GM18909 (cell line): Measurements from ENCODE around the gene MRPL22.
"Not testable (repeated sequence)": the region's sequence is repeated elsewhere in the genome, so short reads cannot be mapped to it uniquely, and the experiment has no call there.

Experiments
- ATAC-seq: cut with Tn5 transposase; IDR thresholded peaks from one replicate; pipeline ENCODE4 v1.9.1; 2021; ENCODE audit warnings: mild to moderate bottlenecking; ENCODE audit not compliant: unreplicated experiment, poor library complexity

The MRPL22 gene

DNA sequence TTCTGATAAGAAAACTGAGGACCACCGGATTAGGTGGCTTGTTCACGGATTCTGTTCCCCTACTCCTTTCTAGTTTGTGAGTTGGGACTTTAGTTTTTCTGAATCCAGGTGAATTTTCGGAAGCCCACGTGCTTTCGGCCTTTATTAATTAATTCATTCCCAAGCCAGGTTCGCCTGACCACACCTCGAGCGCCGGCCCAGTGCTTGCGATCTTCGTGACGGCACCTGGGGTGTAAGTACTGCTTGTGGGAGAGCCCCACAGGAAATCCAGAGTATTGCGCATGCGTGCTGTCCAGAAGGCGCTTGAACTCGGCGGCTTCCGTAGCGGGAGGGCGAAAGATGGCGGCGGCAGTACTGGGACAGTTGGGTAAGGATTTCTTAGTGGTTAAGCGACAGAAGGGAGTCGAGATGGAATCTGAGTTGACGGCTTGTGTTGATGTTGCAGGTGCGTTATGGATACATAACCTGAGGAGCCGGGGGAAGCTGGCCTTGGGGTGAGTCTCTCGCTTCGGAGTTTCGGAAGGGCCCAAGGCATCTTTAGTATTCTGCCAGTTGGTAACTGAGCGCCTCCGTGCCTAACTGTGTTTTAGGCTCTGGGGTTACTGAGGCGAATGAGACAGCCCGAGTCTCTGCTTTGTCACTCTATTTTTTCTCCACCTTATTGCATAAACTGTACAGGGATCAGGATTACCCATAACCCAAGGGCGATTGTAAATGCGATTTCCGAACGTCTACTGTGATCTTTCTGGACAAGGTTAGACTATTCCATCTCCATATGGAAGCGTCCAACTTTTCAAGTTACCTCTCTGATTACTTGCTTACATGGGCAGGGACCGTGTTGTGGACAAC, at the start of gene MRPL22:
MRPL22 (plus strand) TSS at position 302 of the 849 bp plus-strand sequence; CDS start at position 340, 38 bp downstream.
- ATAC-seq, result peak; percentile 51

DNA sequence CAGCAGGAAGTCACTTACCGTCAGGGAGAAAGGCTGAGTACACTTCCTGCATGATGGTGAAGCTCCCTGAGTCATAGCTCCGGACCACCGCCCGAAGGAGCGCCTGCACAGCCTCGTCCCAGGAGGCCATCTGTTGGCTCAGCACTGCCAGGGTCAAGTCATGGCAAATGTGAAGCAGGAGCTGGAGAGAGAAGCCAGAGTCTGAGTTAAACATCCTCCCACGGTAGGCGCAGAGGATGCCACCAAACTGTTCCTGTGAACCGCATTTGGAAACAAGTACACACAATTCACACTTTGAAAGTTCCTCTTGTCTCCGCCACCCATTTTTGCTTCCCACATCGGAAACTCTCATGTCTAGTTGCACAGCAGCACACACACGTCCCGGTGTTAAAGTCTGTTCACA, 48.5 kb upstream of the MRPL22 start:
- ATAC-seq, result no peak

DNA sequence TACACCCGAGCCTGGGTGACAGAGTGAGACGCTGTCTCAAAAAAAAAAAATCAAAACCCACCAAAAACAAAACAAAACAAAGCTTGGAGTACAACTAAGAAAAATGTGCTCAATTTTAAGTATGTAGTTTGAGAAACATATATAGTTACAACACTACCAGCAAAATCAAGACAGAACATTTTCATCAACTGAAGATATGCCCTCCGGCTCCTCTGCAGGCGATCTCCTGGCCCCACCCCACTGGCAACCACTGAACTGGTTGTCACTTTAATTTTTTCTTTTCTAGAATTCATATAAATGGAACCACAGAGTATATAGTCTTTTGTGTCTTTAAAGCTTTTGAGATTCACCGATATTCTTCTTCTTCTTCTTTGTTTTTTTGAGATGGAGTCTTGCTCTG, 47.5 kb upstream of the MRPL22 start:
- ATAC-seq, result no peak

DNA sequence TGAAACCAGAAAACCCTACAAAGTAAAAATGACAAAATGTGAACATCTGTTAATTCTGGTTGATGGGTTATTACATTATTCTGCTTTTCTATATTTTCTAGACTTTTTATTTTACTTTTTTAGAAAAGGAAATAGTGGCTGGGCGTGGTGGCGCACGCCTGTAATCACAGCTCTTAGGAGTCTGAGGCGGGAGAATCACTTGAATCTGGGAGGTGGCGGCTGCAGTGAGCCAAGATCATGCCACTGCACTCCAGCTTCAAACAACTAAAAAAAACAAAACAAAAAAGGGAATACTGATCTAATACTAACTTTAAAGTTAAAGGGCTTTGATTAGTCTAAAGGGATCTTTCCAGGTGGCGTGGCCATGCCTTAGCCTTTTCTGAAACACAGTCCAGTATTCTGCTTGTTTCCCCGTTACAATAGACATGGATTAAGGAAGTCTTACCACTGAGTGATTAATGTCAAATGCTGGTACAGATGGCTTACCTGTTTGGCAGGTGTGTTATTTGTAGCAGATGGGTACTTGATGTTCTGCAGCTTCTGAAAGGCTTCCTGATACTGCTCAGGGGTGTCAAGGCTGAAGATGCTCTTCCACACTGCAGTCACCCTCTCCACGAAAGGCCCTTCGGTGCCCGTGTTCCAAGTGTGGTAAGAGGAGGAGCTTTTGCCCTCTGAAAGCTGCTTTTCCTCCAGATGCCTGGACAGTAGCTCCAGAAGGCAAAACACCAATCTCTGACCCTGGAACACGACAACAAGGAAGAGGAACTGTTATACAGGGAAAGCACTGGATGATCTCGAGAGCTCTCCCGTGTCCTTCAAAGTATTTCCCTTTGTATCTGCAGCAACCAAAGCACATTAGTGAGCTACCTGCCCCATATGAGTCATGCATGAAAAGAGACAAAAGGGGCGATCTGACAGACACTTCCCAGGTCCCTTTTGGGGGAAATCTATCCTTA, 45.0 kb upstream of the MRPL22 start:
- ATAC-seq, result no peak

DNA sequence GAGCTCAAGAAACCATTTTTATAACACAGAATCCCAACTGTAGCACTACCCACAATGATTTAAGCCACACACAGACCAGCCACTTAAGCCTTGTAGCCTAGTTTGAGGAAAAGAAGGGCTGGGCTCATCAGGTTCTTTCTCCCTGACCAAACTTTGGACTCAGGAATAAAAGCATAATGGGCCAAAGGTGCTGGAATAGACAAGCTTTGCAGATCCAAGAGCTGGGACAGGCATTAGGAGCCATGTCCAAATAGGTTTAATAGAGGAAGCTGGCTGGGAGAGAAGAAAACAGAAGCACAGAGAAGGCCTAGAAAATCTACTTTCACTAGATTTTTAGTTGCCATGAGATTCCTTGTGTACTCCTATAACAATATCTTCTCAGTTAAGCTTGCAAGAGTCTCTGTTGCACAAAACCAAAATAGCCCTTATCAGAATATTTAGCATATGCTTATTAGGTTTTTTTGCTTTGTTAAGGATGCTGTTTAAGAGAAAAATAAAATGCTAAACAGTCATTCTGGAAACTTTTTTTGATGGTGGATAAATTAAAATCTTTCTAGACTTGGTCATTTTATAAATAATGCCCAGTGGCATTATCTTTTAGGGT, 44.2 kb upstream of the MRPL22 start:
- ATAC-seq, result no peak

DNA sequence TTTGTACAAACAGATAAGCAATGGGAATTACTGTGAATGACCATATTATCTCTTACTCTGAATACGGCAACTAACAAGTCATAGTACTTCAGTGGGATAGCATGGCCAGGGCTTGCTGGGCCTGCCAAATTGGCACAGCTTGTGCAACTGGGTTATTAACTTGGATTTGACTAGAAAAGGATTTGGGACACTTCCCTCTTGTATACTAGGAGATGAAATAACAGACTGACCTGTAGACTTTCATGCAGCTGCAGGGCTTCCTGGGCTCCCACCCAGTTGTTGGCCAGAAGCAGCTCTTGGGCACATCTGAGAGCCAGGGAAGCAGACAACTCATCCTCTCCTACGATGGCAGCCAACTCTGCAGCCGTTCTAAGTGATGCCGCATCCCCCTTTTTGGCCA, 42.7 kb upstream of the MRPL22 start:
- ATAC-seq, result no peak

DNA sequence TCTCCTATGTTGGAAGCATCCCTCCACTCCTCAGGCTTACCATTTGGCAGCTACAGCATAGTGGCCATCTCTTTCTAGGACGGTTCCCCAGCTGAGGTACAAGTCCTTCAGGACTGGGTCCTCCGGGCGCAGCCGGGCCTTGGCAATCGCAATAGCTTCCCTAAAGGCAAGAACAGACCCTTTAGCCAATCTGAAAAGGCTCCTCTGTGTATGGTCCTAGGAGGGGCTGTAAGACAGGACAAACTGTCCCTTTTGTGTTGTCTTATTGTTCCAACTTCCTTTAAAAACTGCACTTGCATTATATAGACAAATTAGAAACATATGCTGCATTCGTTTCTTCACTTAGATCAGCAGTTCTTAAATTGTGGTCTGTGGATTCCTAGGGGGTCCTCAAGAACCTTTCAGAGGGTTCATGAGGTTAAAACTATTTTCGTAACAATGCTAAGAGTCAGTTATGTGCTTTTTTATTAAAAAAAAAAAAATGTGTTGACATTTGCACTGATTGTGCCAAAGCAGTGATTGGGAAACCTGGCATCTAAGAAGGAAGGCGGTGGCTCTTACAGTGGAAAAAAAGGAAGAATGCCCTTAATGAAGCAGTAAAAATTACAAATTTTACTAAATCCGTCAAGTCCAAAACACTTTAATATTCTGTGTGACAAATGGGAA, 41.6 kb upstream of the MRPL22 start:
- ATAC-seq, result no peak

DNA sequence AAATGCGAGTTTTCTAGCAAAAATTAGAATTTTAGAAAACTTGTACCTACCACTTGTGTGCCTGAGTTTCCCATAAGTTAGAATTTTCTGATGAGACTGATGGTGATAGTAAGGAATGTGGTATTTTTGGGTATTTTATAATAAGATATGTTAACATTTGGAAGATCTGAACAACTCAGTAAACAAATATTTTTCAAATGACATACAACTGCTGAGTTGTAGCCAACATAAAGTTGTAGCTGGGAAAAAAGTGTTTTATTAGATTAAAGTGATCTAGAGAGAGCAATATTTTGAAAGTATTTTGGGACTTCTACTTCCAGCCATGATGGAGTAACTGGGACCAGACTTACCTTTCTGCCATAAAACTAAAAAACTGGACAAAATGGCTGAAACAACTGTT, 40.8 kb upstream of the MRPL22 start:
- ATAC-seq, result no peak

DNA sequence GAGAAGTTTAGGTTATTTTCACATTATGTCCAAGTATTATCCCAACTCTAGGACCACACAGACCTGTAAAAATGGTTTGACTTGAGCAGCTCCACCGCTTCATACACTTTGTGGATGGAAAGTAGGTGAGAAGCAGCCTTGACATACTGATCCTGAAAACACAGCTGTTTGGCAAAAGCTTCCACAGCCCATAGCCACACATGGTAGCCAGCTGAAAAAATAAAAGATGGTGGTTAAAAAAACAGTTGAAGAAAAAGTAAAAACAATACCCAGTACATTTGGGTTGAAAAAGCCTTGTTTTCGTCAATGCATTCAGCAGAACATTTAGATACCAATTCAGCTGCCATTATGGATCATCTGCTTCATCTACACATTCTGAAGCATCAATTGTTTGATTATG, 39.6 kb upstream of the MRPL22 start:
- no peak for ATAC-seq

DNA sequence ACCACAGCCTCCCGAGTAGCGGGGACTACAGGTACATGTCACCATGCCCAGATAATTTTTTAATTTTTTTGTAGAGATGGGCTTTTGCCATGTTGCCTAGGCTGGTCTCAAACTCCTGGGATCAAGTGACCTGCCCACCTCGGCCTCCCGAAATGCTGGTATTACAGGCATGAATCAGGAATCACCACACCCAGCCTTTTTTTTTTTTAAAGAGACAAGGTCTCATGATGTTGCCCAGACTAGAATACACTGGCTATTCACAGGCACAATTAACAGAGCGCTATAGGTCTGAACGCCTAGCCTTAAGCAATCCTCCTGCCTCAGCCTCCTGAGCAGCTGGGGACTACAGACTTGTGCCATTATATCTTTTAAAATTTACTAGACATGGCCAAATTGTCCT, 39.0 kb upstream of the MRPL22 start:
- no peak for ATAC-seq

DNA sequence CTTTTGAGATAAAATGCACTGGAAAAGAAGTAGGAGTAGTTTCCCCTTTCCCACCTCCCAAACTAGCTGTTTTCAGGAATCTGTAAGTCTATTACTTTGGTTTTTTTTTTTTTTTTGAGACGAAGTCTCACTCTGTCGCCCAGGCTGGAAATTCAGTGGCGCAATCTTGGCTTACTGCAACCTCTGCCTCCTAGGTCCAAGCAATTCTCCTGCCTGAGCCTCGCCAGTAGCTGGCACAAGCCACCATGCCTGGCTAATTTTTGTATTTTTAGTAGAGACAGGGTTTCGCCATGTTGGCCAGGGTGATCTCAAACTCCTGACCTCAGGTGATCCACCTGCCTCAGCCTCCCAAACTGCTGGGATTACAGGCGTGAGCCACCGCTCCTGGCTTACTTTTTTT, 35.3 kb upstream of the MRPL22 start:
- ATAC-seq, result not testable (repeated sequence)

DNA sequence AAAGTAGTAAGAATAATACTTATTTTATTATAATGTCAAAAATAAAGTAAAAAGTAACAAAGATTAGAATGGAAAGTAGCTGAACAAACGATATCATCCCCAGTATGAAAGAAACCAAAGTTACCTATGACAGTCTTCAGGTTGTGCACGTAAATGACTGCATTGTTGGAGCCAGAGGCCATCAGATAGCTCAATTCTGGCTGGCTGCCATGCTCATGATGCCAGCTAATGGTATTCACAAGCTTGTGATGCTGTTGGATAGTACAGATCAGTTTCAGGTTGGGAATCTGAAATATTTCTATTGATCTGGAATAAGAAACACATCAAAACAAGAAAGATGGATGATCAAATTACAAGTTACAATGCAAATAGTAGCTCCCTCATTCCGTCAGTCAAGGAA, 24.0 kb upstream of the MRPL22 start:
- ATAC-seq, result no peak

DNA sequence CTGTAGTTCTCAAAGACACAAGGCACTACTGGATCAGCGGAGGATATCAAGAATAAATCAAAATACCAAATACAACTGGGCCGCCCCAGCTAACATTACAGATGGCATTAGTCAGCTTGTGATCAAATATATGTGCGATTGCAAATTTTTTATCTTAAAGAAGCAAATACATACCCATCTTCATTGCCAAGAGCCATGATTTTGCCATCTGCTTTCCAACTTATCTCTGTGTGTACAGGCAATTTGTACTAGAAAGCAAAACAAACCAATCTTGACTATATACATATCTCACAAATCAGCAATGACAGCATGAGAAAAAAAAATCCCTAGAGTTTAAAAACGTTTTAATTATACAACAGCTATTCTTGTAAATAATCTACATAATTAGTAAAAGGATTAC, 23.1 kb upstream of the MRPL22 start:
- no peak for ATAC-seq

DNA sequence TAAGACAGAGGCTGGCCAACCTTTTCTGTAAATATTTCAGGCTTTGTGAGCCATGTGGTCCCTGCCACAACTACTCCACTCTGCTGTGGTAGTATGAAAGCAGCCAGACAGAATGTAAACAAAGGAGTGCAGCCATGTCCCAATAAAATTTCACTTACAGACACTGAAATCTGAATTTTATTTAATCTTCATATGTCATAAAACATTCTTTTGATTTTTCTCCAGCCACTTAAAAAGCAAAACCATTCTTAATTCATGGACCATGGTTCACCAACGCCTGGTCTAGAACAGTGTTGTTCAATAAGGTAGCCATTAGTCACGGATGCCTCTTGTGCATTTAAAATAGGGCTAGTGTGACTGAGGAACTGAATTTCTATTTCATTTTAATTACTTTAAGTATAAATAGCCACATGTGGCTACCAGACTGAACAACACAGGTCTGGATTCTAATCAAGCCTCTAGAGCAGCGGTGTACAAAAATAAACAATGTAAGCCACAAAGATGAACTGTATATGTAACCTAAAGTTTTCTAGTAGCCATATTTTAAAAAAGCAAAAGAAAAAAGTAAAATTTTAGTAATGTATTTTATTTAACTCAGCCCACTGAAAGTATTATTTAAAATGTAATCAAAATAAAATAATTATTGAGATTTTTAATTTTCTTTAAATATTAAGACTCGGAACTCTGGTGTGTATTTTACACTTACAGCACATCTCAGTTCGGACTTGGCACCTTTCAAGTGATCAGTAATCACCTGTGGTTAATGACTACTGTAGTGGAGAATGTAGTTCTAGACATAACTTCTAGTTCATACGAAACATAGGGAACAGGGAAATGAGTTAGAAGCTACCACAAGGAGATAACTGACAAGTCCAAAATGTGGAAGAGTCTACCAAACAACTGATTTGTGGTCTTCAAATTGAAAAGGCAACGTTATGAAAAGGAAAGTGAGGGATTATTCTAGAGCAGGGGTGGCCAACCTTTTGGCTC, 17.1 kb upstream of the MRPL22 start:
- ATAC-seq, result no peak

DNA sequence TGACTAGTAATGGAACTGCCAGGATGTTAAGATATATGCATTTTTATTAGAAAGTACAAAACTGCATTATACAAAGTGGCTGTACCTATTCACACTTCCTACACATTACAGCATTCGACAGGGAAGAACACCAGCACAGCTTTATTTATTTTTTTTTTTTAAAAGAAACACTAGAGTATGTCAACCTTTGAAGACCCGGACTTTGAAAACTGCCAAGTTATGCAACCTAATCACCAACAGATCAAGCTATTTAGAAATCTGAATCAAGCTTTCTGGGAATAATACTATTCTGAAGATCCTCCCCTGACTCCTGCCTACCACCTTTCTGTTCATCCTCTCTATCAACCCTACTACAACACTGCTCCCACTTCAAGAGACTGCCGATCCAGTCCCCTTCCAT, 7.3 kb upstream of the MRPL22 start:
- no peak for ATAC-seq

DNA sequence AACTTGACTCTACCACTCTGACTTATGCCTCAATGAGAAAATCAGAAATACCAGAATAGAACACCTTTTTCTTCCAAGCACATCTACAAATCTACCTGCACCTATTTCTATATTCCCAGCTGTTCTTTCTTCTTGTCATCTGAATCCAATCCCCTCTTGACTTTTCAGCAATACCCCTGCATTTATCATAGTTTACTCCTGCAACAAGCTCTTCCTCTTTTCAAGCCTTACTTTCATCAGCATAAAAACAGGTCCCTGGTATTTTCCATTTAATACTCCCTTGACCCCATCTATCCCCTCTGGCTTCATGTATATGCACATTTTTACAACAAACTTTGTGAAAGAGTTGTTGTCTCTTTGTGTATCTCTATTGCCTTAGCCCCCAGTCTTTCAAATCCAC, 6.0 kb upstream of the MRPL22 start:
- ATAC-seq, result no peak

DNA sequence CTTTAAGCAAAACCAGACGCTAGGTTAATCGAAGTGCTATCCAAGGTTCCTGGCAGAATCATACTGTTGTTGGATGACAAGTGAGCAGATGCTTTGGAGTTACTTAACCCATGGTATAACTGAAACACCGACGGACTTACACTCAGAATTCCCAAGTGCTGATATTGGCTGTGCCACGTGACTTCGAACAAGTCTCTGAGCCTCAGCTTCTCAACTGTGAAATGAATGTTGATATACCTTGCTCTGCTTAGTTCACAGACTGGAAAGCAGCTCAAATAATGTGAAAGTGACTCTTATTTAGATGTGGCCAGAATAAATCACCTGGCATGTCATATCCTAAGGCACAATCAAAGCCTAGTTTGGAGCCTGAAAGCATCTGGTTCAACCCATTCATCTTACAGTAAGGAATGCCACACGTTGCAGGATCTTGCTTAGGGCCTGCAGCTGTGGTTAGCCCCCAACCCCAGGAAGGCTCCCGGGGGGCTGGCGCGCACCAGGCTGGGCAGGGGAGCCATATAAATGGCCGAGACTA, 3.6 kb upstream of the MRPL22 start:
- ATAC-seq, result no peak

DNA sequence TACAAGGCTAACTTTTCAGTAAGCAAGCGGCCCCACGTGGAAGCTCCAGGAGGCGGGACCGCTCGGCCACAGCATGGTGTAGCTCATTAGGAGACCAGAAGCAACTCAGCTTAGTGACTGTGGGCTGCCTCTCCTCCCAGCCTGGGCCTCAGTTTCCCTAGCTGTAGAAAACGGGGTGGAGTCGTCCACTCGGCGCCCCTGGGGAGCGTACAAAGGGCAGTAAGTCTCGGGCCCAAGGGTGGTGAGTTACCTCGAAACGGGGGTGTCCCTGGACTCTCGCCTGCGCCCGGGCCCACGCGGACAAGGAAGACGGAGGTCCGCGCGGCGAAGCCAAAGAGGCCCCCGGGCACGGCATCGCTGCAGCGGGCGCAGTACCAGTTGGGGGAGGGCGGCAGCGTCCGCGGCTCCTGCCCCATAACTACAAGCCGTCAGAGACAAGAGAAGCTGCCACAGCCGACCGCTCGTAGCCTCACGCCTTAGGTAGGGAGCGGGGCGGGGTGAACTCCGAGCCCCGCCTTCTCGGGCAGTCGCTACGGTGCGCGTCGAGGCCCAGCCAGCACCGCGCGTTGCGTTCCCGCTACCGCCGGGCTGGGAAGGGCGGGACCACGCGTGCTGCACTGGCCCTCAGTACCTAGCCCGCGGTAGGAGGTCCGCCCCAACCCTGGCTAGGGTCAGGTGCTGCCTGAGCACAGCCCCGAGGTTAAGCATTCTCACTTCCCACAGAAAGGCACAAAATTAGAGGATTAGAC, 3.0 kb upstream of the MRPL22 start, which contains the start of gene GEMIN5:
GEMIN5 (minus strand) TSS at position 494 of the 749 bp plus-strand sequence; CDS start at position 416, 78 bp downstream.
- ATAC-seq, result peak; percentile 91
